Activated effector memory CD4-positive, alpha-beta T cell treated with Interleukin-2 at 50 U/mL for 16 hours (primary cell): ENCODE results near the gene GRK1.

ENCODE experiments used
- DNase-seq: peaks from one replicate; pipeline ENCODE4 v3.0.0-alpha.2; 2020

The GRK1 gene

GRCh38 chr13:113783200-113783881 is 116.3 kb downstream of the GRK1 start:
- no peak for DNase-seq

- no peak for DNase-seq
Observed at GRCh38 chr13:113783966-113784644, 117.1 kb downstream of the GRK1 start.

- no peak for DNase-seq
Observed at GRCh38 chr13:113784645-113785024, 117.6 kb downstream of the GRK1 start.

- DNase-seq: no peak
Observed at GRCh38 chr13:113785051-113786010, 118.3 kb downstream of the GRK1 start.

DNA sequence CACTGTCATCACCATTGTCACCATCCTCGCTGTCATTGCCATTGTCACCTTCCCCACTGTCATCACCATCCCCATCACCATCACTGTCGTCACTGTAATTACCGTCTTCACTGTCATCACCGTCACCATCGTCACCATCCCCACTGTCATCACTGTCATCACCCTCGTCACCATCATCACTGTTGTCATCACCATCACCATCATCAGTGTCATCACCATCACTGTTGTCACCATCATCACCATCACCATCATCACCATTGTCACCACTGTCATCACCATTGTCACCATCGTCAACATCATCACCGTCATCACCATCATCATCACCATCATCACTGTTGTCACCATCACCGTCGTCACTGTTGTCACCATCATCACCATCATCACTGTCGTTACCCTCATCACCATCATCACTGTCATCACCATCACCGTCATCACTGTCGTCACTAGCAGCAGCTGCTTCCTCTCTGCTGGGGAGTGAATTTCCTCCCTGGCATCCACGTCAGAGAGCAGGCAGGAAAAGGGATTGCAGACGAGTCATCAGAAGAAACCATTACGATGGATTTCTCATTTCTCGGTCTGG is 119.3 kb downstream of the GRK1 start:
- no peak for DNase-seq
